Rectal smooth muscle tissue (tissue), 1 donor: ENCODE results near the gene TRIM62.

Experiments
- H3K27ac ChIP-seq: one replicate; pipeline ENCODE4 v1.7.0; 2013; ENCODE audit warnings: low read depth, low read length, inconsistent platforms
- H3K27me3 ChIP-seq: one replicate; pipeline ENCODE4 v1.7.0; 2013; ENCODE audit warnings: low read length; ENCODE audit not compliant: control insufficient read depth, insufficient read depth
- H3K36me3 ChIP-seq: one replicate; pipeline ENCODE4 v1.7.0; 2013; ENCODE audit warnings: low read length; ENCODE audit not compliant: control insufficient read depth, insufficient read depth
- H3K4me1 ChIP-seq: one replicate; pipeline ENCODE4 v1.7.0; 2013; ENCODE audit warnings: low read length; ENCODE audit not compliant: control insufficient read depth, insufficient read depth
- H3K4me3 ChIP-seq: one replicate; pipeline ENCODE4 v1.7.0; 2013; ENCODE audit warnings: low read length
- H3K9ac ChIP-seq: one replicate; pipeline ENCODE4 v1.7.0; 2013; ENCODE audit warnings: low read length

TRIM62 gene

DNA sequence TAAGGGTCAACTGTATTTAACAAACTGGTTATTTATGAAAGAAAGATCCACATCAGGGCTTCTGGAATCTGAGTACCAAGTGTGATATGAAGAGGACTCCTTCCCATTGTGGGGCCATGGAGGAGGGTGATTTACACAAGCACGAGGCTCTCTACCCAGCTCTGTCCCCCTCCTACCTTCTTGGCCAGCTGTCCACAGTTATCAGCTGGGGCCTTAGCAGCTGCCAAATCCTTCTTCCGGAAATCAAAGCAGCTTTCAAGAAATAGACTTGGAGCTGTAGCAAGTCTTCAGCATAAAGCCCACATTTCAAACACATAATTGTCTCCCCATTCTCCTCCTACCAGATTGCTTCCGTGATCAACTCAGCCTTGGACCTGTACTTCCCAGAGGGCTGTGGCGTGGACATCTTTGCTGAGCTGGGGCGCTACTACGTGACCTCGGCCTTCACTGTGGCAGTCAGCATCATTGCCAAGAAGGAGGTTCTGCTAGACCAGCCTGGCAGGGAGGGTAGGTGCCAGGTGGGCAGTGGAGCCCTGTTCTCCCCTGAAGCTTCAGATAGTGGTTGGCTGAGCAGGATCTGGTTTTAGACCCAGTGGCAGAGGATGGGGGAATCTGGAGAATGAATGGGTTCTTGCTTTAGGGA lies 85.4 kb downstream of the TRIM62 start:
- H3K4me1 ChIP-seq = no peaks in the 10 kb centered on the region
- no peaks in the 10 kb centered on the region for H3K36me3 ChIP-seq
- H3K27me3 ChIP-seq = no peaks in the 10 kb centered on the region
- H3K4me3 ChIP-seq = no peak overlapping the region
- no peak overlapping the region for H3K27ac ChIP-seq
- H3K9ac ChIP-seq = no peak overlapping the region
